ENCODE data around the gene MFRP.
A peak's percentile ranks its signal among the peaks of the same experiment; 100 is the strongest.

Gene MFRP

GRCh38 chr11:119342362-119343130, 4.0 kb downstream of the MFRP start:
- CTCF ChIA-PET: interaction anchor here (1.0 to 2.8 kb wide), 4 partner anchors 14 to 34 kb away, joined by 4 to 15 read pairs (median 5); no protein-coding TSS in a partner anchor
- H3K27me3 Mint-ChIP-seq: peaks cover 94% of the 10 kb centered on the region
- H3K36me3 Mint-ChIP-seq: peaks cover 8% of the 10 kb centered on the region
- peaks cover 23% of the 10 kb centered on the region for H3K4me1 Mint-ChIP-seq
- DNase-seq: no peak
- H3K27ac Mint-ChIP-seq: no peak overlapping the region
- no peaks in the 10 kb centered on the region for H3K9me3 Mint-ChIP-seq
- no peak overlapping the region for H3K4me3 Mint-ChIP-seq

GRCh38 chr11:119342023-119342300, 4.5 kb downstream of the MFRP start:
- no peaks in the 10 kb centered on the region for H3K9me3 Mint-ChIP-seq
- H3K4me3 Mint-ChIP-seq: no peak overlapping the region
- no peak for DNase-seq
- CTCF ChIA-PET: no interaction called here
- H3K4me1 Mint-ChIP-seq: peaks cover 29% of the 10 kb centered on the region
- H3K27me3 Mint-ChIP-seq: peaks cover 89% of the 10 kb centered on the region
- peaks cover 8% of the 10 kb centered on the region for H3K36me3 Mint-ChIP-seq
- H3K27ac Mint-ChIP-seq: no peak overlapping the region

GRCh38 chr11:119341222-119342022, 5.1 kb downstream of the MFRP start:
- Mint-ChIP-seq H3K9me3 (no peaks in the 10 kb centered on the region), H3K4me1 (peaks cover 35% of the 10 kb centered on the region), H3K27me3 (peaks cover 83% of the 10 kb centered on the region), H3K27ac (no peak overlapping the region), H3K4me3 (no peak overlapping the region), H3K36me3 (peaks cover 9% of the 10 kb centered on the region)
- CTCF ChIA-PET: interaction anchor here (0.6 kb wide), 1 partner anchor 135 kb away, joined by 3 read pairs; no protein-coding TSS in a partner anchor
- no peak for DNase-seq

- peaks cover 15% of the 10 kb centered on the region for H3K36me3 Mint-ChIP-seq
- H3K27ac Mint-ChIP-seq: no peak within 1 kb of the TSS
- H3K27me3 Mint-ChIP-seq: peaks cover 75% of the 10 kb centered on the region
- no peaks in the 10 kb centered on the region for H3K9me3 Mint-ChIP-seq
- H3K4me3 Mint-ChIP-seq: no peak within 1 kb of the TSS
- no peak for DNase-seq
- CTCF ChIA-PET: interaction anchor here (0.6 to 9.8 kb wide), 10 partner anchors 8 to 274 kb away, joined by 3 to 106 read pairs (median 4); no protein-coding TSS in a partner anchor
- H3K4me1 Mint-ChIP-seq: peaks cover 43% of the 10 kb centered on the region
Measured at GRCh38 chr11:119340335-119341221, 5.9 kb downstream of the MFRP start, which contains the start of gene C1QTNF5. Gene C1QTNF5, minus strand, starts transcription at chr11:119340883. Its CDS starts 486 bp downstream, at chr11:119340397.

- peak; percentile 55 for DNase-seq
- no peaks in the 10 kb centered on the region for H3K9me3 Mint-ChIP-seq
- H3K4me1 Mint-ChIP-seq: peaks cover 51% of the 10 kb centered on the region
- peaks cover 67% of the 10 kb centered on the region for H3K27me3 Mint-ChIP-seq
- peaks cover 15% of the 10 kb centered on the region for H3K36me3 Mint-ChIP-seq
- no peak overlapping the region for H3K4me3 Mint-ChIP-seq
- no peak overlapping the region for H3K27ac Mint-ChIP-seq
- CTCF ChIA-PET: interaction anchor here (0.6 to 9.8 kb wide), 11 partner anchors 8 to 273 kb away, joined by 3 to 106 read pairs (median 4); partner anchors contain the start of gene HMBS
Measured at GRCh38 chr11:119339589-119340334, 6.7 kb downstream of the MFRP start.

- no peak overlapping the region for H3K27ac Mint-ChIP-seq
- H3K4me3 Mint-ChIP-seq: no peak overlapping the region
- CTCF ChIA-PET: interaction anchor here (0.9 to 9.8 kb wide), 30 partner anchors 9 to 255 kb away, joined by 3 to 106 read pairs (median 4); partner anchors contain the start of genes HMBS and USP2
- no peak for DNase-seq
- H3K27me3 Mint-ChIP-seq: peaks cover 60% of the 10 kb centered on the region
- H3K36me3 Mint-ChIP-seq: peaks cover 15% of the 10 kb centered on the region
- peaks cover 57% of the 10 kb centered on the region for H3K4me1 Mint-ChIP-seq
- no peaks in the 10 kb centered on the region for H3K9me3 Mint-ChIP-seq
Measured at GRCh38 chr11:119338965-119339588, 7.4 kb downstream of the MFRP start.

GRCh38 chr11:119338318-119338890, 8.1 kb downstream of the MFRP start:
- CTCF ChIA-PET: interaction anchor here (0.6 to 9.8 kb wide), 42 partner anchors 9 to 735 kb away, joined by 3 to 106 read pairs (median 4); partner anchors contain the start of genes C2CD2L, CBL, HMBS and USP2

GRCh38 chr11:119337581-119338317, 8.8 kb downstream of the MFRP start:
- Mint-ChIP-seq H3K36me3 (peaks cover 15% of the 10 kb centered on the region), H3K9me3 (no peaks in the 10 kb centered on the region), H3K27ac (no peak overlapping the region), H3K4me1 (peaks cover 69% of the 10 kb centered on the region), H3K27me3 (peaks cover 46% of the 10 kb centered on the region), H3K4me3 (peak overlapping the region; percentile 26)
- no peak for DNase-seq
- CTCF ChIA-PET: interaction anchor here (0.6 to 9.8 kb wide), 44 partner anchors 8 to 734 kb away, joined by 3 to 106 read pairs (median 4); partner anchors contain the start of genes C2CD2L, CBL, HMBS and USP2

More at GRCh38 chr11:119338318-119338890, 8.1 kb downstream of the MFRP start:
- DNase-seq: peak; percentile 81
- no peaks in the 10 kb centered on the region for H3K9me3 Mint-ChIP-seq
- no peak overlapping the region for H3K4me3 Mint-ChIP-seq
- H3K27ac Mint-ChIP-seq: no peak overlapping the region
- H3K4me1 Mint-ChIP-seq: peaks cover 64% of the 10 kb centered on the region
- peaks cover 15% of the 10 kb centered on the region for H3K36me3 Mint-ChIP-seq
- peaks cover 53% of the 10 kb centered on the region for H3K27me3 Mint-ChIP-seq

- Mint-ChIP-seq H3K36me3 (peaks cover 15% of the 10 kb centered on the region), H3K27ac (no peak overlapping the region)
Measured at GRCh38 chr11:119336744-119337469, 9.6 kb downstream of the MFRP start.

GRCh38 chr11:119335655-119336543, 10.6 kb downstream of the MFRP start:
- Mint-ChIP-seq H3K27me3 (peaks cover 32% of the 10 kb centered on the region), H3K27ac (peak overlapping the region; percentile 97), H3K4me1 (peaks cover 66% of the 10 kb centered on the region), H3K9me3 (no peaks in the 10 kb centered on the region), H3K36me3 (peaks cover 15% of the 10 kb centered on the region), H3K4me3 (peak overlapping the region; percentile 99)
- CTCF ChIA-PET: interaction anchor here (0.6 to 9.8 kb wide), 2 partner anchors 13 to 126 kb away, joined by 4 to 106 read pairs; no protein-coding TSS in a partner anchor
- no peak for DNase-seq

More at GRCh38 chr11:119336744-119337469, 9.6 kb downstream of the MFRP start:
- H3K4me1 Mint-ChIP-seq: peaks cover 71% of the 10 kb centered on the region
- CTCF ChIA-PET: interaction anchor here (0.7 to 9.8 kb wide), 9 partner anchors 10 to 425 kb away, joined by 3 to 106 read pairs (median 4); partner anchors contain the start of gene C2CD2L
- no peaks in the 10 kb centered on the region for H3K9me3 Mint-ChIP-seq
- peak overlapping the region; percentile 53 for H3K4me3 Mint-ChIP-seq
- DNase-seq: no peak
- H3K27me3 Mint-ChIP-seq: peaks cover 38% of the 10 kb centered on the region

Data from activated naive CD4-positive, alpha-beta T cell treated with anti-CD3 and anti-CD28 coated beads, Interleukin-2, amount 10 ng/mL, durations not matched to agents 7 days and 5 days (primary cell).